ENCODE measurements around the gene SPECC1L.

DNA sequence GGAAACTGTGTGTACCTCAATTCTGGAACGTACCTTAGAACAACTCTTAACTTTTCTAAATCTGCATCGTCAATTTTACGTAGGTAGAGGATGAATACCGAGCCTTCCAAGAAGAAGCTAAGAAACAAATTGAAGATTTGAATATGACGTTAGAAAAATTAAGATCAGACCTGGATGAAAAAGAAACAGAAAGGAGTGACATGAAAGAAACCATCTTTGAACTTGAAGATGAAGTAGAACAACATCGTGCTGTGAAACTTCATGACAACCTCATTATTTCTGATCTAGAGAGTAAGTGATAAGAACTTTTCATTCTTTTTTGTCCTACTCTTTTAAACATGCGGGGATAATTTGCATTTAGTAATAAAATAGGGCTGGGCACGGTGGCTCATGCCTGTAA is 53.5 kb downstream of the SPECC1L start:
- TF ChIP-seq POLR2A (IDR thresholded peaks at IDR 0.05; ENCODE audit: low read depth, low read length) (no peak), POLR2AphosphoS5 (IDR thresholded peaks at IDR 0.05; ENCODE audit: low read depth, low read length) (no peak), SPI1 (IDR thresholded peaks at IDR 0.05; ENCODE audit: low read depth, low read length) (no peak)
